Cardiac muscle cell (in vitro differentiated cells and primary cell): Measurements from ENCODE around the gene FOS. TPM values are rescaled to one million over a fixed set of nuclear protein-coding genes. Genes with fewer than 3 reads are reported as not detected.
"Not testable (repeated sequence)": the region's sequence is repeated elsewhere in the genome, so short reads cannot be mapped to it uniquely, and the experiment has no call there.

Experiments
- DNase-seq, 2 donors: peaks; one replicate each; pipeline versions ENCODE4 v3.0.0 to v3.0.0-alpha.2; 2010 to 2017; ENCODE audit warnings: low read depth in 1 of 2, low spot score in 1 of 2
- H3K27ac ChIP-seq: fragments of 200-600 bp; sonication (generic); 2 replicates; pipeline ENCODE4 v1.5.1; 2016
- H3K27me3 ChIP-seq: fragments of 200-600 bp; sonication (generic); 2 replicates; pipeline ENCODE4 v1.6.0; 2016; ENCODE audit warnings: control low read depth
- H3K36me3 ChIP-seq: fragments of 200-600 bp; sonication (generic); 2 replicates; pipeline ENCODE4 v1.5.1; 2016; ENCODE audit warnings: control low read depth
- H3K4me1 ChIP-seq: fragments of 200-600 bp; sonication (generic); 2 replicates; pipeline ENCODE4 v1.8.1; 2017; ENCODE audit warnings: low read depth, mild to moderate bottlenecking, mixed run types
- H3K4me3 ChIP-seq: fragments of 200-600 bp; sonication (generic); 2 replicates; pipeline ENCODE4 v1.5.1; 2016; ENCODE audit warnings: mild to moderate bottlenecking
- H3K9me3 ChIP-seq: fragments of 200-600 bp; sonication (generic); 2 replicates; pipeline ENCODE4 v1.5.1; 2017; ENCODE audit warnings: low read depth, mild to moderate bottlenecking, control low read depth
- CTCF ChIP-seq: IDR thresholded peaks from 2 replicates; pipeline ENCODE4 v1.5.1; 2012; ENCODE audit warnings: low read depth, mild to moderate bottlenecking, low read length
- polyA plus RNA-seq: library from polyadenylated mRNA; unstranded; fragments of >200 nt; fragmentation: Nextera tagmentation; extraction: Ambion mirVana; gene quantifications from 2 replicates; pipeline ENCODE4 v1.2.1, GENCODE V29; 2016
- total RNA-seq: library from RNA; depleted of rRNA; stranded (reverse); fragments of >200 nt; gene quantifications from 2 replicates; pipeline ENCODE4 v1.2.3, GENCODE V29; 2016

Gene FOS
- total and polyA plus RNA-seq, 2 experiments from 2014 or later = 45.3 to 66.0 TPM

GRCh38 chr14:75279763-75280290, 1.2 kb downstream of the FOS start:
- H3K36me3 ChIP-seq = no peaks in the 10 kb centered on the region
- no peaks in the 10 kb centered on the region for H3K4me1 ChIP-seq
- no peaks in the 10 kb centered on the region for H3K27me3 ChIP-seq
- TF ChIP-seq CTCF = no peak
- peak overlapping the region; percentile 47 for H3K4me3 ChIP-seq
- no peak overlapping the region for H3K27ac ChIP-seq
- DNase-seq = peak in 1 of 2 donors; percentile 63
- H3K9me3 ChIP-seq = no peaks in the 10 kb centered on the region

- Histone ChIP-seq H3K27ac (no peak overlapping the region), H3K36me3 (no peaks in the 10 kb centered on the region), H3K4me1 (no peaks in the 10 kb centered on the region), H3K4me3 (peak overlapping the region; percentile 47), H3K9me3 (no peaks in the 10 kb centered on the region), H3K27me3 (no peaks in the 10 kb centered on the region)
- DNase-seq = no peak
- no peak for TF ChIP-seq CTCF
Observed at GRCh38 chr14:75280291-75280830, 1.7 kb downstream of the FOS start.

- DNase-seq = peak in 1 of 2 donors; percentile 70
- Histone ChIP-seq H3K9me3 (no peaks in the 10 kb centered on the region), H3K4me1 (peaks cover 6% of the 10 kb centered on the region), H3K27me3 (no peaks in the 10 kb centered on the region), H3K27ac (no peak overlapping the region), H3K4me3 (no peak overlapping the region), H3K36me3 (no peaks in the 10 kb centered on the region)
- TF ChIP-seq CTCF = no peak
Observed at GRCh38 chr14:75280831-75281653, 2.4 kb downstream of the FOS start.

GRCh38 chr14:75281654-75282019, 3.0 kb downstream of the FOS start:
- Histone ChIP-seq H3K4me3 (no peak overlapping the region), H3K27ac (no peak overlapping the region), H3K9me3 (no peaks in the 10 kb centered on the region), H3K4me1 (peaks cover 12% of the 10 kb centered on the region), H3K36me3 (no peaks in the 10 kb centered on the region), H3K27me3 (no peaks in the 10 kb centered on the region)
- DNase-seq = peak in 1 of 2 donors; percentile 44
- no peak for TF ChIP-seq CTCF

- Histone ChIP-seq H3K4me3 (no peak overlapping the region), H3K27ac (no peak overlapping the region), H3K9me3 (no peaks in the 10 kb centered on the region), H3K4me1 (peaks cover 17% of the 10 kb centered on the region), H3K27me3 (no peaks in the 10 kb centered on the region), H3K36me3 (no peaks in the 10 kb centered on the region)
- peak in 1 of 2 donors; percentile 73 for DNase-seq
- no peak for TF ChIP-seq CTCF
Observed at GRCh38 chr14:75282170-75282554, 3.5 kb downstream of the FOS start.

GRCh38 chr14:75282555-75283161, 4.0 kb downstream of the FOS start:
- peak in 1 of 2 donors; percentile 72 for DNase-seq
- not testable (repeated sequence) for H3K27ac ChIP-seq, H3K9me3 ChIP-seq, H3K27me3 ChIP-seq, H3K36me3 ChIP-seq, H3K4me3 ChIP-seq
- peaks cover 22% of the 10 kb centered on the region for H3K4me1 ChIP-seq
